Measurements from ENCODE around the gene STAT5B.

- TF ChIP-seq CTCF (IDR thresholded peaks at IDR 0.05; ENCODE audit: insufficient read depth, low read length, poor library complexity, severe bottlenecking) (no peak), EZH2phosphoT487 (conservative IDR thresholded peaks at IDR 0.05; ENCODE audit: low read length) (no peak)
Observed at GRCh38 chr17:42177684-42178083, 98.5 kb downstream of the STAT5B start.
